ENCODE measurements around the gene AUTS2. TPM values are rescaled to one million over a fixed set of nuclear protein-coding genes. Genes with fewer than 3 reads are reported as not detected.

The AUTS2 gene
- total RNA-seq, 1 experiment from 2014 or later, result 4.6 TPM

GRCh38 chr7:69622960-69623359, 24.7 kb downstream of the AUTS2 start:
- no peak for DNase-seq (ENCODE audit: low read depth)

GRCh38 chr7:69624435-69625230, 26.4 kb downstream of the AUTS2 start:
- no peak for DNase-seq (ENCODE audit: low read depth)

GRCh38 chr7:69625238-69625637, 27.0 kb downstream of the AUTS2 start:
- DNase-seq (ENCODE audit: low read depth), result no peak

- DNase-seq (ENCODE audit: low read depth), result no peak
Measured at GRCh38 chr7:69625798-69626197, 27.5 kb downstream of the AUTS2 start.

GRCh38 chr7:69630292-69630691, 32.0 kb downstream of the AUTS2 start:
- no peak for DNase-seq (ENCODE audit: low read depth)

GRCh38 chr7:69631131-69631530, 32.9 kb downstream of the AUTS2 start:
- DNase-seq (ENCODE audit: low read depth), result no peak

DNA sequence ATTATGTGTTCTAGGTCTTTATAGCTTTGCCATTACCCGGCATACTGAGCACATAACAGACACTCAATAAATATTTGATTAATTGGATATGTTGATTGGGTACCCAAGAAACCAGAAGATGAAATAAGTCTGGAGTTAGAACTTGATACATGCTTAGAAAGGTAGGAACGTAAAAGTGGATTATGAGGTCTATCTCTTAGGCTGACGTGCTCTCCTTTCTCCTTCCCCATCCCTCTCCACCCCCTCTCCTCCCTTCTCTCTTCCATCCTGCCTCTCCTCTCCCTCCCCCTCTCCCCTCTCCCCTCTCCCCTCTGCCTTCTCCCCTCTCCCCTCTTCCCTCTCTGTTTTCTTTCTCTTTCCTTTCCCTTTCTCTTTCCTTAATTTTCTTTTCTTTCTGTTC, 34.0 kb downstream of the AUTS2 start:
- no peak for DNase-seq (ENCODE audit: low read depth)

- no peak for DNase-seq (ENCODE audit: low read depth)
Measured at GRCh38 chr7:69633122-69633831, 35.0 kb downstream of the AUTS2 start.

DNA sequence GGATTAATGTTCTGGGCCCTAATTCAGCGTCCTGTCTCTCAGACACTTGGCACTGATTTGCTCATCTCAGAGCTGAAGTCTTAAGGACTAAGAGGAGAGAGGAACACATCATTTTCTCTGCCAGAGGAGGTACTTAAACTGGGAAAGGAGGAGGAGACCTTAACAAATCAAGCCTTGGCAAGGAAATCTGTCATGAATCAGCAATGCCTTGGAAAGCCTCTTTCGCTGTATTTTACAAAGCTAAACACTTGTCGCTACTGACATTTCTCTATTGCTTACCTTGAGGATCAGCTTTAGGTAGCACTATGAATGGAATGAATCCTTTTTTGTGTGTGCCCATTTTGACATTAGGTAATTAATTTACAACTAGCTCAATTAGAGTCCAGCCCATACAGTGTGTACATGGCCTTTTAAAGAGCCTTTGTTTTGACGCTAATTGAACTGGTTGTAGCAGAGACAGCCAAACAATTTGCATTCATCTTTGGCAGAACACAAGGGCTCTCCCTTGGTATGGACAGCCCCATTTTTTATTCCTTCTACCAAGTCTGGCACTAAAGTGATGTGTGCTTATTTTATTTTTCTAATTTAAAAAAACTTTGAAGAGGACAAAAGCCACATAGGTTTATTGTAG, 37.4 kb downstream of the AUTS2 start:
- no peak for DNase-seq (ENCODE audit: low read depth)

- no peak for DNase-seq (ENCODE audit: low read depth)
Measured at GRCh38 chr7:69638674-69639073, 40.4 kb downstream of the AUTS2 start.

- DNase-seq (ENCODE audit: low read depth), result no peak
Measured at GRCh38 chr7:69640216-69640615, 41.9 kb downstream of the AUTS2 start.

DNA sequence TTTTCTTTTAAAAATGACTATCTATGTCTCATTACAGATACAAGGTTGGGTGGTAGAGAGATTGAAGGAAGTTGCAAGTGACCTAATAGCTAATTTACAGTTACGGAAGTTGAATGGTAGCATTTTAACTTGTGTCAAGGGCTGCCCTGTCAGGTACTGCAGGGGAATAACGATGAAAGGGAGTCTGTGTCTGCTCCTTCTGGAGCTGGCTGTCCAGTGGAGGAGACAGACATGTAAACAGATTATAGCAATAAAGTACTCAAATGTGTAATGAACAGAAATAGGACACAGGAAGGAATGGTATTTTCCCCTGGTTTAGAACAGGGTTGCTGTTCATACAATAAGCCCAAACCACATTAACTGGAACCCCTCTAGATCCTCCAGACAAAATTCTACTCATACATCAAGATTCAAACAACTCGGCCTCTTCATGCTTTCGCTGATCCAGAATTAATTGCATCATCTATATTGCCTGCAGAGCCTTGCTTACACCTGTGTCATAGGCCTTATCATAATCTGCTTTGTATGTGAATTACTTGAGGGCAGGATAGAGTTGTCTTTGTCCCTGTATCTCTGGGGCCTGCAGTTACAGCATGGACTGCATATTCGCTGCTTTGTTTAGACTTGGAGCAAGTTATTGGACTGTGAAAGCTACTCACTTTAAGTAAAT, 42.8 kb downstream of the AUTS2 start:
- no peak for DNase-seq (ENCODE audit: low read depth)

GRCh38 chr7:69643265-69643664, 45.0 kb downstream of the AUTS2 start:
- no peak for DNase-seq (ENCODE audit: low read depth)

GRCh38 chr7:69643708-69644445, 45.6 kb downstream of the AUTS2 start:
- no peak for DNase-seq (ENCODE audit: low read depth)

GRCh38 chr7:69645683-69646082, 47.4 kb downstream of the AUTS2 start:
- no peak for DNase-seq (ENCODE audit: low read depth)

- no peak for DNase-seq (ENCODE audit: low read depth)
Measured at GRCh38 chr7:69651101-69651590, 52.9 kb downstream of the AUTS2 start.

GRCh38 chr7:69652947-69653701, 54.8 kb downstream of the AUTS2 start:
- no peak for DNase-seq (ENCODE audit: low read depth)

DNA sequence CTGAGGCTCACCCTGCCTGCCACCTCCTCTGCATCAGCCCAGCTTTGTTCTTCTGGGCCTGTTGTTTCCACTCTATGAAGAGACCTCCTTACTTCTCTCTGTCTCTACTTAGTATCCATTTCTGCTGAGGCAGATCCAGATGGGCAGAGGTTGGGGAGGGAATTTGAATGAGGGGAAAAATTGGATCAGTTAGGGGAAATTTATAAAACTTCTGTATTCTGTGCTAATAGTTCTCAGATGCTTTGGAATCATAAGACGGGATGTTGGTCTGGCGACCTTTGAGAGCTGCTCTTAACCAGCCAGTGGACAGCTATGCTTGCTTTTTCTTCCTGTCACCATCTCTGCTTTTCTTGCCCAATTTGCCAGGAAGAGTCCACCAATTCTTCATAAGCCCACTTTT, 55.5 kb downstream of the AUTS2 start:
- DNase-seq (ENCODE audit: low read depth), result no peak

DNA sequence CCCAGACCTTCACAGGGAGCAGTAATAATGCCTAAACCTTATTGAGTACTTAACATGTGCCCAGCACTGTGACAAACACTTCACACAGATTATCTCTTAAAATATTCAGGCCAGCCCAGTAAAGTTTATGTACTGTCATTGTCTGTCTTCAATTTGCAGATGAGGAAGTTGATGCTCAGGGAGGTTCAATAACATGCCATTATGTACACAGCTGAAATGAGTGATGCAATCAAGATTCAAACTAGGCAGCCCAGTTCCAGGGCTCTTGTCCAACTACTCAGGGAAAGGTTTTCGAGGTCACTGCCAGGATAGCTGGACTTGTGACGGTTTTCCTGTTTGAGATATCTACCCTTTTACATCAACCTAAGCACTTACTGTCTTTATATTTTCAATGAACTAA, 56.1 kb downstream of the AUTS2 start:
- DNase-seq (ENCODE audit: low read depth), result no peak

Data from LHCN-M2 (cell line).